Left cardiac atrium (tissue), 4 donors: ENCODE results near the gene ALG9. TPM values are rescaled to one million over a fixed set of nuclear protein-coding genes. Genes with fewer than 3 reads are reported as not detected.

ENCODE experiments used
- ATAC-seq, 2 donors: fragments of 200-7000 bp; cut with Tn5 transposase; one replicate each; pipeline ENCODE4 v1.9.1; 2020; ENCODE audit warnings: mild to moderate bottlenecking in 2 of 2, moderate library complexity in 2 of 2
- DNase-seq: peaks from one replicate; pipeline ENCODE4 v3.0.0-alpha.2; 2020
- intact Hi-C, 2 donors: fragments of 100-400 bp; cut with DNase I; formaldehyde crosslinking; loops; one replicate each; pipeline versions ENCODE4 v1.14.1 to v1.15.1; 2022 to 2023
- total RNA-seq, 2 donors: library from RNA; stranded (reverse); fragmentation: NEBNext Ultra II Directional; extraction: Animal tissue kit (Norgen Biotek cat#: 25700); gene quantifications; one replicate each; pipeline ENCODE4 v1.2.1, GENCODE V29; 2021
- donor health status: DM: no; HTN: yes; CAD: no.
- donor health status: DM: no; HTN: yes; CAD: no; lungs with severe emphysema.
- donor health status: DM: yes; HTN: yes; CAD: no.
- donor health status: Dilated cardiomyopathy.

ALG9 gene
- total RNA-seq, 2 donors from 2014 or later: 31.5 to 116 TPM

GRCh38 chr11:111759376-111759775 lies 112.0 kb downstream of the ALG9 start:
- intact Hi-C loops: no loop called here
- ATAC-seq: no peak
- no peak for DNase-seq

DNA sequence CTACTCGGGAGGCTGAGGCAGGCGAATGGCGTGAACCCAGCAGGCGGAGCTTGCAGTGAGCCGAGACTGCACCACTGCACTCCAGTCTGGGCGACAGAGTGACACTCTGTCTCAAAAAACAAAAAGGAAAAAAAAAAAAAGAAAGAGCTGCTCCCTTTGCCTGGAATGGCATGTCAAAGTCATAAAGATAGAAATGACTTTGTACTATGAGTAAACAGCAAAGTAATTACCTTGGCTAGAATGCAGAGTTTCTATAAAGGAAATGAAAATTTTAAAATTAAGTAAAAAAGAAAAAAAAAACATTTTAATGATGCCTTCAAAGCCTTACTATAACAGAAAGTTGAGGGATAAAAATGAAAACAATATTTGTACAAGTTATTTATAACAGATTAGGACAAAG lies 115.3 kb downstream of the ALG9 start:
- DNase-seq: no peak
- ATAC-seq: no peak
- intact Hi-C loops: no loop called here

DNA sequence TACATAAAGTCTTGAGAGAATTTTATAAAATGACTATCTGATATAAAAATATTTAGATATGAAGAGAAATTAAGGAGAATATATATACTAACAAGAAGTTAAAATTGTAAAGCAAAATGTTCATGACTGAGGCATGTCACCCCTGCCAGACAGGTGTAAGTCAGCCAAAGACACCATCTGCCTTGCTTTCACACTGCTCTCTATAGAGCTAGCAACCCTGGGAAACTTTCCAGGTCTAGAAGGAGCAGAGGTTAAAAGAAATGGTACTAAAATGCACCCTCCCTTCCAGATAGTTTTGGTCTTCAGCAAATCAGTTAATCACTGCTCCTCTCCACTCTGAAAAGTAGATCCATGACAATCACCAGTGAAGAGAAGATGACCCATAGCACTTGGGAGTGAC lies 121.7 kb downstream of the ALG9 start:
- no peak for DNase-seq
- ATAC-seq: no peak
- intact Hi-C loops: no loop called here

- ATAC-seq (no peak), DNase-seq (no peak)
- intact Hi-C loops: no loop called here
Measured at GRCh38 chr11:111748035-111748804, 123.2 kb downstream of the ALG9 start.

GRCh38 chr11:111745719-111746504 lies 125.5 kb downstream of the ALG9 start:
- ATAC-seq (peak in 1 of 2 donors; percentile 48), DNase-seq (no peak)
- intact Hi-C loops: no loop called here

GRCh38 chr11:111743700-111744099 lies 127.7 kb downstream of the ALG9 start:
- DNase-seq (no peak), ATAC-seq (no peak)
- intact Hi-C loops: no loop called here

DNA sequence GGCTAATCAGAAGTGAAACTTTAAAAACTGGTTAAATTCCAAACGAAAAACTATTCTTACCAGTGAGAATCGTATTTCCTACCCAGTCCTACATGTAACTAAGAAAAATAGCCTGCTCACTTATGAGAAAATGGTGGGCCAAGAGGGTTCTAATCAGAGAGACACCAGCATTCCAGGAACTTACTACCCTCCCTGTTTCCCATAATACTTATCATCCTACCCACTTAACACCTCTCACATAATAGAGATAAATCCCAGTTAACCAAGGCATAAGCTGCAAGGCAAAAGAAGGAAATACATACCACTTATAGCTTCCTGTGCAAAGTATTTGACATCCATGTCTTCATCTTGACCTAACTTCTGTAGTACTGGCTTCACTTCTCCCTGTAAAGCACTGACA lies 129.6 kb downstream of the ALG9 start:
- no peak for DNase-seq
- no peak for ATAC-seq
- intact Hi-C loops: no loop called here

- DNase-seq (no peak), ATAC-seq (no peak)
- intact Hi-C loops: no loop called here
Measured at GRCh38 chr11:111739299-111739698, 132.1 kb downstream of the ALG9 start.

- ATAC-seq: peak in 1 of 2 donors; percentile 2
- DNase-seq: no peak
- intact Hi-C loops: no loop called here
Measured at GRCh38 chr11:111737444-111738210, 133.8 kb downstream of the ALG9 start.

DNA sequence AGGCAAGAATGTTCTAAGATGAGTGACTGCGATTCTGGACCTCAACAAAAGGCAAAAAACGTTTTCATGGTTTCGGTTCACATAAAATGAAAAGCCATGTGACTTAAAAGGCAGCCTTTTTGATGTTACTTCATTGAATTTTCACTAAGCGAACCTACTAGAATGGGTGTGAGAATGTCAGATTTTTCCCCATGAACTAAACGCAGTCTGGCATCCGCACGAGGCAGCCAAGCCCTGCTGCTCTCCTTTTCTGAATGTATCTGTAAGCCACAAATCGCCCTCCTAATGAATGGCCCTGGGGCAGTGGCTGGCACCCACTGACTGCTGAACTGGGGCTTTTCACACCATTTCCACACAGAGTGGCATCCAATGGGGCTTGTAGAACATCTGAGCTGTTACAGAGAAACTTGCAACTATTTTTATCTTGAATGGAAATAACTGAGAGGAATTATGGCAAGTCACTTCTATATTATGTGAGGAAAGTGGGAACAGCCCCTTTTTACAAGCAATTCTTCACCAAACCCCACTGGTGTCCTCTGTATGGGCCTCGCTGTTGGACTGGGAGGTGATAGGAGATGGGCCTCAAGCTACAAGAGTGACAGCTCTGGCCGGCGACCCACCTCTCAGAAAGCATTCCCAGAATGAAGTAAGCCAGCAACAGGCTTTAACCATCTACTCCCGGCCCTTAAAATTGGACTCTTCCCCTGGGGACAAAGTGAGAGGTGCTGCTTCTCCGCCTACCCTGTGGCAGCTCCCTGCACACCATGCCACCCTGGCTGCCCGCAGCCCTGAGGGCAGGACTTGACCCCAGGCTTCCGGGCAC lies 134.5 kb downstream of the ALG9 start:
- no peak for DNase-seq
- intact Hi-C loops: no loop called here
- ATAC-seq: no peak

Other genes with a start within 250 kb of the ALG9 start
- 10 to 100 TPM; 30.3 to 37.2 TPM for gene PPP2R1B, start 105.2 kb downstream of the ALG9 start, total RNA-seq
- 1 to 10 TPM; 1.0 to 1.2 TPM for gene FDXACB1, start 7.6 kb upstream of the ALG9 start, total RNA-seq
- gene CFAP68, start 8.0 kb upstream of the ALG9 start, total RNA-seq: 10 to 100 TPM; 17.1 to 22.2 TPM
- gene CRYAB, start 40.2 kb upstream of the ALG9 start, total RNA-seq: 1,000 to 10,000 TPM; 4,044 to 4,265 TPM
- gene HSPB2, start 41.2 kb upstream of the ALG9 start, total RNA-seq: 10 to 100 TPM; 37.3 to 49.6 TPM
- 1 to 10 TPM; 1.6 to 3.3 TPM for gene C11orf52, start 47.3 kb upstream of the ALG9 start, total RNA-seq
- 10 to 100 TPM; 19.5 to 28.1 TPM for gene DIXDC1, start 65.8 kb upstream of the ALG9 start, total RNA-seq
- 100 to 1,000 TPM in 1 of 2 donors, 10 to 100 TPM in 1; 98.7 to 130 TPM for gene DLAT, start 153.8 kb upstream of the ALG9 start, total RNA-seq
- 1 to 10 TPM in 1 of 2 donors, under 1 TPM in 1; 0.76 to 1.3 TPM for gene PIH1D2, start 202.4 kb upstream of the ALG9 start, total RNA-seq
- 10 to 100 TPM in 1 of 2 donors, 1 to 10 TPM in 1; 6.7 to 10.4 TPM for gene NKAPD1, start 202.7 kb upstream of the ALG9 start, total RNA-seq
- 100 to 1,000 TPM; 103 to 105 TPM for gene TIMM8B, start 215.2 kb upstream of the ALG9 start, total RNA-seq
- gene SDHD, start 215.3 kb upstream of the ALG9 start, total RNA-seq: 100 to 1,000 TPM; 158 to 166 TPM